GM23338 (cell line): ENCODE results near the gene SRPK2. TPM values are rescaled to one million over a fixed set of nuclear protein-coding genes. Genes with fewer than 3 reads are reported as not detected.

ENCODE experiments used
- ATAC-seq: fragments of 200-7000 bp; cut with Tn5 transposase; 3 replicates; pipeline ENCODE4 v1.9.1; 2020
- DNase-seq: peaks from one replicate; pipeline ENCODE4 v3.0.0-alpha.2; 2015; ENCODE audit warnings: low spot score
- H2AFZ ChIP-seq: fragments of 200-600 bp; sonication (generic); 2 replicates; pipeline ENCODE4 v1.8.0; 2016; ENCODE audit warnings: antibody characterized with exemption, mild to moderate bottlenecking, moderate library complexity
- H3F3A ChIP-seq: fragments of 200-600 bp; sonication (generic); replicated peaks from 2 replicates; pipeline ENCODE4 v1.8.0; 2017; ENCODE audit warnings: antibody characterized with exemption, mixed run types, low read depth
- H3K27ac ChIP-seq: fragments of 200-600 bp; sonication (generic); 2 replicates; pipeline ENCODE4 v1.6.1; 2016; ENCODE audit warnings: low read depth
- H3K27me3 ChIP-seq: fragments of 200-600 bp; sonication (generic); 2 replicates; pipeline ENCODE4 v1.8.0; 2016; ENCODE audit warnings: mild to moderate bottlenecking, mixed run types, moderate library complexity; ENCODE audit not compliant: insufficient read depth
- H3K36me3 ChIP-seq: fragments of 200-600 bp; sonication (generic); 2 replicates; pipeline ENCODE4 v1.8.0; 2016; ENCODE audit warnings: mild to moderate bottlenecking; ENCODE audit not compliant: insufficient read depth
- H3K4me1 ChIP-seq: fragments of 200-600 bp; sonication (generic); 2 replicates; pipeline ENCODE4 v1.8.0; 2016; ENCODE audit warnings: mild to moderate bottlenecking, moderate library complexity; ENCODE audit not compliant: insufficient read depth
- H3K4me2 ChIP-seq: fragments of 200-600 bp; sonication (generic); 2 replicates; pipeline ENCODE4 v1.7.1; 2017; ENCODE audit warnings: mixed run types
- H3K4me3 ChIP-seq: fragments of 200-600 bp; sonication (generic); 2 replicates; pipeline ENCODE4 v1.6.1; 2016; ENCODE audit warnings: mixed run types
- H3K79me2 ChIP-seq: fragments of 200-600 bp; sonication (generic); replicated peaks from 2 replicates; pipeline ENCODE4 v1.8.0; 2017; ENCODE audit warnings: mild to moderate bottlenecking; ENCODE audit not compliant: insufficient read depth
- H3K9me2 ChIP-seq: fragments of 200-600 bp; sonication (generic); 2 replicates; pipeline ENCODE4 v1.8.0; 2017; ENCODE audit not compliant: insufficient read depth
- H4K20me1 ChIP-seq: fragments of 200-600 bp; sonication (generic); replicated peaks from 2 replicates; pipeline ENCODE4 v1.8.0; 2017; ENCODE audit warnings: mild to moderate bottlenecking; ENCODE audit not compliant: insufficient read depth
- H3K27ac Mint-ChIP-seq: 2 replicates; pipeline ENCODE4 v1.8.0; 2020; ENCODE audit warnings: inconsistent platforms, mild to moderate bottlenecking, moderate library complexity, mixed read lengths
- H3K27me3 Mint-ChIP-seq: 3 replicates; pipeline ENCODE4 v1.8.0; 2022; ENCODE audit warnings: low read depth, mild to moderate bottlenecking, moderate library complexity, mixed read lengths, inconsistent platforms; ENCODE audit not compliant: insufficient read depth, poor library complexity
- H3K36me3 Mint-ChIP-seq: 3 replicates; pipeline ENCODE4 v1.8.0; 2021; ENCODE audit warnings: low read depth, mild to moderate bottlenecking, inconsistent platforms, moderate library complexity, mixed read lengths
- H3K4me1 Mint-ChIP-seq: 3 replicates; pipeline ENCODE4 v1.8.0; 2020; ENCODE audit warnings: mild to moderate bottlenecking, inconsistent platforms, mixed read lengths
- H3K4me3 Mint-ChIP-seq: 3 replicates; pipeline ENCODE4 v1.8.0; 2021; ENCODE audit warnings: moderate library complexity, mild to moderate bottlenecking, inconsistent platforms, mixed read lengths
- H3K9me3 Mint-ChIP-seq: 3 replicates; pipeline ENCODE4 v1.8.0; 2020; ENCODE audit warnings: moderate library complexity, mild to moderate bottlenecking, inconsistent platforms, mixed read lengths
- CREB1 ChIP-seq: fragments of 250-450 bp; sonication (Bioruptor Pico); IDR thresholded peaks from 2 replicates; pipeline ENCODE4 v1.5.0; 2020; ENCODE audit warnings: low read depth, mild to moderate bottlenecking, moderate library complexity
- EZH2 ChIP-seq: fragments of 200-600 bp; sonication (generic); IDR thresholded peaks from one replicate; pipeline ENCODE4 v1.8.0; 2017; ENCODE audit warnings: antibody characterized with exemption, mild to moderate bottlenecking, low read depth; ENCODE audit not compliant: unreplicated experiment
- EZH2phosphoT487 ChIP-seq: fragments of 200-600 bp; sonication (generic); IDR thresholded peaks from one replicate; pipeline ENCODE4 v1.8.1; 2018; ENCODE audit warnings: antibody characterized with exemption; ENCODE audit not compliant: unreplicated experiment
- JUNB ChIP-seq: IDR thresholded peaks from one replicate; pipeline ENCODE4 v1.6.1; 2016; ENCODE audit warnings: antibody characterized with exemption; ENCODE audit not compliant: unreplicated experiment
- NANOG ChIP-seq: IDR thresholded peaks from 2 replicates; pipeline ENCODE4 v1.6.1; 2016; ENCODE audit warnings: antibody characterized with exemption, borderline replicate concordance
- POLR2AphosphoS5 ChIP-seq: IDR thresholded peaks from 2 replicates; pipeline ENCODE4 v1.6.1; 2016; ENCODE audit warnings: antibody characterized with exemption, low read depth
- ZNF114 ChIP-seq: fragments of 250-450 bp; sonication (Bioruptor Pico); IDR thresholded peaks from 2 replicates; pipeline ENCODE4 v1.5.0; 2020; ENCODE audit warnings: mild to moderate bottlenecking, moderate library complexity
- polyA plus RNA-seq: library from polyadenylated mRNA; unstranded; fragments of >200 nt; fragmentation: Nextera tagmentation; extraction: Ambion mirVana; gene quantifications from 2 replicates; pipeline ENCODE4 v1.2.1, GENCODE V29; 2016
- total RNA-seq: library from RNA; depleted of rRNA; stranded (reverse); fragments of >200 nt; shearing (Covaris generic); gene quantifications from 2 replicates; pipeline ENCODE4 v1.2.3, GENCODE V29; 2014
- TF ChIP-seq, protein P1 (sequence below): IDR thresholded peaks from one replicate; pipeline ENCODE4 v1.6.1; 2018; ENCODE audit warnings: antibody characterized with exemption; ENCODE audit not compliant: unreplicated experiment
- TF ChIP-seq, protein P2 (sequence below), 2 experiments: fragments of 200-600 bp in 1 of 2; sonication (generic) in 1 of 2; conservative IDR thresholded peaks; 2 replicates each; pipeline versions ENCODE4 v1.5.1 to v1.6.1; 2016 to 2017; ENCODE audit warnings: antibody characterized with exemption in 2 of 2, low read depth in 2 of 2, mild to moderate bottlenecking in 2 of 2, moderate library complexity in 1 of 2
- TF ChIP-seq, protein P3 (sequence below): IDR thresholded peaks from 2 replicates; pipeline ENCODE4 v1.6.1; 2016; ENCODE audit warnings: antibody characterized with exemption
- TF ChIP-seq, protein P4 (sequence below): fragments of 250-450 bp; sonication (Bioruptor Pico); IDR thresholded peaks from 2 replicates; pipeline ENCODE4 v1.5.0; 2020; ENCODE audit warnings: mild to moderate bottlenecking, moderate library complexity

SRPK2 gene
- total and polyA plus RNA-seq, 2 experiments from 2014 or later, result 66.3 to 91.5 TPM

DNA sequence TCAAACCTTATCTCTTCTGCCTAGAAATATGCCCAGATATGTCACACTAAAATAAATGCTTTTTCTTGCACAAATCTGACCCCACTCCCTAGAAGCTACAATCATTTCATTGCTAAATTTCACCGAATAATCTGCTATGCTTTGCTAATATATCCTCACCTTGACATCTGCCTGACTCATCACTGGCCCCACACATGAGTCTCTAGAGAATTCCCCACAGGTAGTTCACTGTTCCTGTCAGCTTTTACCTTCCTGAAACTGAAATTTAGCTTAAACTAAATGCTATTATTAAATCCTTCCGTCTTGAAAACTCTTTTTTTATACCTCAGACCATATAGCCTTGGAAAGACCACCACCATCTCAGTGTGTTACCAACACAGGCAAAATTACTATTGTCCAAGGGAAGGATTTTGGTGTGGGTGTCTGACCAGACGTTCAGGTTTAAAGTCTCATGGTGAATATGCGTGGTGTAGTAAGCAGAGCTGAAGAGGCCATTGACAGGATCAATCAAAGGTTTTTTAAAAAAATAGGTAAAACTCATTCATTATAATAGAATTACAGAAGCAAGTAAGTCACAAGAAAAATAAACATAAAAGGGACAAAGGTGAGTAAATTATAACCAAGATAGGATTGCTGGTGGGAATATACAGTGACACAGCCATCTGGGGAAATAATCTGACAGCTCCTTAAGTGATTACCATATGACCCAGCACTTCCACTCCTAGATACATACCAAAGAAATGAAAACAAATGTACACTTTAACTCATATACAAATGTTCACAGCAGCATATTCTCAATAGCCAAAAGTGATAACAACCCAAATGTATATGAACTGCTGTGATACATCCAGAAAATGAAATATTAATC is 201.2 kb downstream of the SRPK2 start:
- H3K4me3 ChIP-seq, result no peak overlapping the region
- Mint-ChIP-seq H3K27ac (no peak overlapping the region), H3K36me3 (no peaks in the 10 kb centered on the region), H3K9me3 (no peaks in the 10 kb centered on the region), H3K4me3 (no peak overlapping the region), H3K27me3 (no peaks in the 10 kb centered on the region), H3K4me1 (no peaks in the 10 kb centered on the region; the same call in 2 of the 3 replicates)
- no peaks in the 10 kb centered on the region for H3F3A ChIP-seq
- H3K27me3 ChIP-seq, result no peaks in the 10 kb centered on the region
- H3K4me1 ChIP-seq, result no peaks in the 10 kb centered on the region; the same call in 1 of the 2 replicates
- TF ChIP-seq ZNF114 (CRISPR knock-in tag) (no peak), NANOG (no peak), EZH2 (no peak), JUNB (no peak), CREB1 (no peak), EZH2phosphoT487 (no peak), POLR2AphosphoS5 (no peak)
- TF ChIP-seq, protein P1, sequence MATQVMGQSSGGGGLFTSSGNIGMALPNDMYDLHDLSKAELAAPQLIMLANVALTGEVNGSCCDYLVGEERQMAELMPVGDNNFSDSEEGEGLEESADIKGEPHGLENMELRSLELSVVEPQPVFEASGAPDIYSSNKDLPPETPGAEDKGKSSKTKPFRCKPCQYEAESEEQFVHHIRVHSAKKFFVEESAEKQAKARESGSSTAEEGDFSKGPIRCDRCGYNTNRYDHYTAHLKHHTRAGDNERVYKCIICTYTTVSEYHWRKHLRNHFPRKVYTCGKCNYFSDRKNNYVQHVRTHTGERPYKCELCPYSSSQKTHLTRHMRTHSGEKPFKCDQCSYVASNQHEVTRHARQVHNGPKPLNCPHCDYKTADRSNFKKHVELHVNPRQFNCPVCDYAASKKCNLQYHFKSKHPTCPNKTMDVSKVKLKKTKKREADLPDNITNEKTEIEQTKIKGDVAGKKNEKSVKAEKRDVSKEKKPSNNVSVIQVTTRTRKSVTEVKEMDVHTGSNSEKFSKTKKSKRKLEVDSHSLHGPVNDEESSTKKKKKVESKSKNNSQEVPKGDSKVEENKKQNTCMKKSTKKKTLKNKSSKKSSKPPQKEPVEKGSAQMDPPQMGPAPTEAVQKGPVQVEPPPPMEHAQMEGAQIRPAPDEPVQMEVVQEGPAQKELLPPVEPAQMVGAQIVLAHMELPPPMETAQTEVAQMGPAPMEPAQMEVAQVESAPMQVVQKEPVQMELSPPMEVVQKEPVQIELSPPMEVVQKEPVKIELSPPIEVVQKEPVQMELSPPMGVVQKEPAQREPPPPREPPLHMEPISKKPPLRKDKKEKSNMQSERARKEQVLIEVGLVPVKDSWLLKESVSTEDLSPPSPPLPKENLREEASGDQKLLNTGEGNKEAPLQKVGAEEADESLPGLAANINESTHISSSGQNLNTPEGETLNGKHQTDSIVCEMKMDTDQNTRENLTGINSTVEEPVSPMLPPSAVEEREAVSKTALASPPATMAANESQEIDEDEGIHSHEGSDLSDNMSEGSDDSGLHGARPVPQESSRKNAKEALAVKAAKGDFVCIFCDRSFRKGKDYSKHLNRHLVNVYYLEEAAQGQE, result no peak
- TF ChIP-seq, protein P2, sequence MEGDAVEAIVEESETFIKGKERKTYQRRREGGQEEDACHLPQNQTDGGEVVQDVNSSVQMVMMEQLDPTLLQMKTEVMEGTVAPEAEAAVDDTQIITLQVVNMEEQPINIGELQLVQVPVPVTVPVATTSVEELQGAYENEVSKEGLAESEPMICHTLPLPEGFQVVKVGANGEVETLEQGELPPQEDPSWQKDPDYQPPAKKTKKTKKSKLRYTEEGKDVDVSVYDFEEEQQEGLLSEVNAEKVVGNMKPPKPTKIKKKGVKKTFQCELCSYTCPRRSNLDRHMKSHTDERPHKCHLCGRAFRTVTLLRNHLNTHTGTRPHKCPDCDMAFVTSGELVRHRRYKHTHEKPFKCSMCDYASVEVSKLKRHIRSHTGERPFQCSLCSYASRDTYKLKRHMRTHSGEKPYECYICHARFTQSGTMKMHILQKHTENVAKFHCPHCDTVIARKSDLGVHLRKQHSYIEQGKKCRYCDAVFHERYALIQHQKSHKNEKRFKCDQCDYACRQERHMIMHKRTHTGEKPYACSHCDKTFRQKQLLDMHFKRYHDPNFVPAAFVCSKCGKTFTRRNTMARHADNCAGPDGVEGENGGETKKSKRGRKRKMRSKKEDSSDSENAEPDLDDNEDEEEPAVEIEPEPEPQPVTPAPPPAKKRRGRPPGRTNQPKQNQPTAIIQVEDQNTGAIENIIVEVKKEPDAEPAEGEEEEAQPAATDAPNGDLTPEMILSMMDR (conservative IDR thresholded peaks at IDR 0.05; ENCODE audit: low read depth in 2 of 2), result no peak
- TF ChIP-seq, protein P3, sequence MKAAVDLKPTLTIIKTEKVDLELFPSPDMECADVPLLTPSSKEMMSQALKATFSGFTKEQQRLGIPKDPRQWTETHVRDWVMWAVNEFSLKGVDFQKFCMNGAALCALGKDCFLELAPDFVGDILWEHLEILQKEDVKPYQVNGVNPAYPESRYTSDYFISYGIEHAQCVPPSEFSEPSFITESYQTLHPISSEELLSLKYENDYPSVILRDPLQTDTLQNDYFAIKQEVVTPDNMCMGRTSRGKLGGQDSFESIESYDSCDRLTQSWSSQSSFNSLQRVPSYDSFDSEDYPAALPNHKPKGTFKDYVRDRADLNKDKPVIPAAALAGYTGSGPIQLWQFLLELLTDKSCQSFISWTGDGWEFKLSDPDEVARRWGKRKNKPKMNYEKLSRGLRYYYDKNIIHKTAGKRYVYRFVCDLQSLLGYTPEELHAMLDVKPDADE, result no peak
- TF ChIP-seq, protein P4, sequence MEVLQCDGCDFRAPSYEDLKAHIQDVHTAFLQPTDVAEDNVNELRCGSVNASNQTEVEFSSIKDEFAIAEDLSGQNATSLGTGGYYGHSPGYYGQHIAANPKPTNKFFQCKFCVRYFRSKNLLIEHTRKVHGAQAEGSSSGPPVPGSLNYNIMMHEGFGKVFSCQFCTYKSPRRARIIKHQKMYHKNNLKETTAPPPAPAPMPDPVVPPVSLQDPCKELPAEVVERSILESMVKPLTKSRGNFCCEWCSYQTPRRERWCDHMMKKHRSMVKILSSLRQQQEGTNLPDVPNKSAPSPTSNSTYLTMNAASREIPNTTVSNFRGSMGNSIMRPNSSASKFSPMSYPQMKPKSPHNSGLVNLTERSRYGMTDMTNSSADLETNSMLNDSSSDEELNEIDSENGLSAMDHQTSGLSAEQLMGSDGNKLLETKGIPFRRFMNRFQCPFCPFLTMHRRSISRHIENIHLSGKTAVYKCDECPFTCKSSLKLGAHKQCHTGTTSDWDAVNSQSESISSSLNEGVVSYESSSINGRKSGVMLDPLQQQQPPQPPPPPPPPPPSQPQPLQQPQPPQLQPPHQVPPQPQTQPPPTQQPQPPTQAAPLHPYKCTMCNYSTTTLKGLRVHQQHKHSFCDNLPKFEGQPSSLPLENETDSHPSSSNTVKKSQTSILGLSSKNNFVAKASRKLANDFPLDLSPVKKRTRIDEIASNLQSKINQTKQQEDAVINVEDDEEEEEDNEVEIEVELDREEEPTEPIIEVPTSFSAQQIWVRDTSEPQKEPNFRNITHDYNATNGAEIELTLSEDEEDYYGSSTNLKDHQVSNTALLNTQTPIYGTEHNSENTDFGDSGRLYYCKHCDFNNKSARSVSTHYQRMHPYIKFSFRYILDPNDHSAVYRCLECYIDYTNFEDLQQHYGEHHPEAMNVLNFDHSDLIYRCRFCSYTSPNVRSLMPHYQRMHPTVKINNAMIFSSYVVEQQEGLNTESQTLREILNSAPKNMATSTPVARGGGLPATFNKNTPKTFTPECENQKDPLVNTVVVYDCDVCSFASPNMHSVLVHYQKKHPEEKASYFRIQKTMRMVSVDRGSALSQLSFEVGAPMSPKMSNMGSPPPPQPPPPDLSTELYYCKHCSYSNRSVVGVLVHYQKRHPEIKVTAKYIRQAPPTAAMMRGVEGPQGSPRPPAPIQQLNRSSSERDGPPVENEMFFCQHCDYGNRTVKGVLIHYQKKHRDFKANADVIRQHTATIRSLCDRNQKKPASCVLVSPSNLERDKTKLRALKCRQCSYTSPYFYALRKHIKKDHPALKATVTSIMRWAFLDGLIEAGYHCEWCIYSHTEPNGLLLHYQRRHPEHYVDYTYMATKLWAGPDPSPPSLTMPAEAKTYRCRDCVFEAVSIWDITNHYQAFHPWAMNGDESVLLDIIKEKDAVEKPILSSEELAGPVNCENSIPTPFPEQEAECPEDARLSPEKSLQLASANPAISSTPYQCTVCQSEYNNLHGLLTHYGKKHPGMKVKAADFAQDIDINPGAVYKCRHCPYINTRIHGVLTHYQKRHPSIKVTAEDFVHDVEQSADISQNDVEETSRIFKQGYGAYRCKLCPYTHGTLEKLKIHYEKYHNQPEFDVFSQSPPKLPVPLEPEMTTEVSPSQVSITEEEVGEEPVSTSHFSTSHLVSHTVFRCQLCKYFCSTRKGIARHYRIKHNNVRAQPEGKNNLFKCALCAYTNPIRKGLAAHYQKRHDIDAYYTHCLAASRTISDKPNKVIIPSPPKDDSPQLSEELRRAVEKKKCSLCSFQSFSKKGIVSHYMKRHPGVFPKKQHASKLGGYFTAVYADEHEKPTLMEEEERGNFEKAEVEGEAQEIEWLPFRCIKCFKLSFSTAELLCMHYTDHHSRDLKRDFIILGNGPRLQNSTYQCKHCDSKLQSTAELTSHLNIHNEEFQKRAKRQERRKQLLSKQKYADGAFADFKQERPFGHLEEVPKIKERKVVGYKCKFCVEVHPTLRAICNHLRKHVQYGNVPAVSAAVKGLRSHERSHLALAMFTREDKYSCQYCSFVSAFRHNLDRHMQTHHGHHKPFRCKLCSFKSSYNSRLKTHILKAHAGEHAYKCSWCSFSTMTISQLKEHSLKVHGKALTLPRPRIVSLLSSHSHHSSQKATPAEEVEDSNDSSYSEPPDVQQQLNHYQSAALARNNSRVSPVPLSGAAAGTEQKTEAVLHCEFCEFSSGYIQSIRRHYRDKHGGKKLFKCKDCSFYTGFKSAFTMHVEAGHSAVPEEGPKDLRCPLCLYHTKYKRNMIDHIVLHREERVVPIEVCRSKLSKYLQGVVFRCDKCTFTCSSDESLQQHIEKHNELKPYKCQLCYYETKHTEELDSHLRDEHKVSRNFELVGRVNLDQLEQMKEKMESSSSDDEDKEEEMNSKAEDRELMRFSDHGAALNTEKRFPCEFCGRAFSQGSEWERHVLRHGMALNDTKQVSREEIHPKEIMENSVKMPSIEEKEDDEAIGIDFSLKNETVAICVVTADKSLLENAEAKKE, result no peak
- DNase-seq (no peak), ATAC-seq (no peak)
- H3K27ac ChIP-seq, result no peak overlapping the region
- peaks cover 5% of the 10 kb centered on the region; the same call in 1 of the 2 replicates for H3K79me2 ChIP-seq
- H4K20me1 ChIP-seq, result 0 out of 2 replicates have a peak, but pooled peaks cover 6% of the 10 kb centered on the region
- H3K4me2 ChIP-seq, result no peak overlapping the region
- H3K9me2 ChIP-seq, result no peaks in the 10 kb centered on the region
- H2AFZ ChIP-seq, result no peak overlapping the region
- H3K36me3 ChIP-seq, result no peaks in the 10 kb centered on the region
